K562 treated with DMSO at 1 percent for 12 hours (cell line): ENCODE measurements around the gene RFX8. TPM values are rescaled to one million over a fixed set of nuclear protein-coding genes. Genes with fewer than 3 reads are reported as not detected.

Experiments used
- total RNA-seq: library from RNA; unstranded; fragments of 300-600 nt; gene quantifications from 2 replicates; pipeline ENCODE4 v1.2.3, GENCODE V29; 2022; ENCODE audit not compliant: insufficient read depth

The RFX8 gene
- not detected in 2 replicates for total RNA-seq

DNA sequence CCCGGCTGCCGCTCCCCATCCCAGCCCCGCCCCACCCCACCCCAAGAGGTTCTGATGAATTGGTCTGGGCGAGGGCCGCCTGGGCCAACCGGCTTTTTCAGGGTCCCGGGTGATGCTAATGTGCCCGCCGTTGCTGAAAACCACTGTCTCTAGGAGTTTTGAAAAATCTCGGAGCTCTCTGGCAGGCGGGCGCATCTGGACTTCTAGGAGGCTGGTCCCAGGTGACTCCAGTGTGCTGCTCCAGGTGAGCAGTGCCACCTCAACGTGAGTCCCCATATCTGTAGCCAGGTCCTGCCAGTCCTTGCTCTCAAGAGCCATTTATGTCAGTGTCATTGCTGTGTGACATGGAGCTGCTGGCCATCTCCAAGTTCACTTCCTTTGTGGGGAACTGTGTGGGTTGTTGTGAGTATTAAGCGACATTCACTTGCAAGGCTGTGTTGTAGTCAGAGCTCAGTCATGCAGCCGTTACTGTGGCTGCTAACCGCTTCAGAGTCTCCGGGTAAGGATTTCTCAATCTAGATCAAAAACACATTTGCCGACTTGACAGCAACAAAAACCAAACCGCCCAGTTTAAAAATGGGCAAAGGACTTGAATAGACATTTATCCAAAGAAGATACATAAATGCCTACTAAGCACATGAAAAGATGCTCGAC, at the start of gene RFX8:
TSS of gene RFX8 (minus strand) at position 382 of the 654 bp plus-strand sequence. CDS start 8,264 bp downstream, outside the sequence.

DNA sequence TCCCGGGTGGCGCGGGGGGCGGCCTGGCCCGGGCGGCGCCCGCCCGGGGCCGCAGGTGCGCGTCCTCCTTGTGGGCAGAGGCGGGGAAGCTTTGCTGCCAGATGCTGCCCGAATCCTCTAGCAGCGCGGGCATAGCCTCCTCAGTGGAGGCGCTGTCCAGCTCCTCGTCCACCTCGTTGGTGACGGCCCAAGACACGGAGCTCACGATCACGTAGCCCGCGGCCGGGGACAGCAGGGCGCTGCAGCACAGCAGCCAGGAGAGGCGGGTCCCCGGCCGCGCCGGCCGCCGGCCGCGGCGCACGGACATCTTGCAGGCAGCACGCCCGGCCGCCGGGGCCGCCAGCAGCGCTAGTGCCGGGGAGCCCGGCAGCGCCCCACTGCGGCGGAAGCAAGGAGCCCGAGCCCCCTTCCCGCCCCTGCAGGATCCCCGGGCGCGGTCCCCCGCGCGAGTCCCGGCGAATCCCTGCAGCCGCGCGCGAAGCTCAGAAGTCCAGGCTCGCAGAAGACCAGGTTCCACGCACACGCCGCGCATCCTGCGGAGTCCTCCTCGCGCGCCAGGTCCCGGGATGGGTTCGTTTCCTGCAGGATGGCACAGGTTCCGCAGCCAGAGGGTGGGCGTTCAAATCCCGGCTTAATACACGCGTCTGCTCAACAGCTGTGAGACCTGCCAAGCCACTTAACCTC, 87.6 kb downstream of the RFX8 start, which contains the start of gene CREG2:
TSS of gene CREG2 (minus strand) at position 353 of the 684 bp plus-strand sequence. CDS start at position 307, 46 bp downstream.

Other genes with a start within 250 kb of the RFX8 start
- gene CNOT11, start 222.2 kb downstream of the RFX8 start, total RNA-seq: 28.2 and 68.7 TPM in 2 replicates
- gene RNF149, start 166.4 kb downstream of the RFX8 start, total RNA-seq: 10.7 and 16.5 TPM in 2 replicates
- not detected in 2 replicates for gene CREG2, start 87.6 kb downstream of the RFX8 start, total RNA-seq
- 11.1 and 41.4 TPM in 2 replicates for gene MAP4K4, start 222.6 kb upstream of the RFX8 start, total RNA-seq